ENCODE measurements around the gene BRICD5. TPM values are rescaled to one million over a fixed set of nuclear protein-coding genes. Genes with fewer than 3 reads are reported as not detected.

Gene BRICD5
- total and polyA plus RNA-seq, 10 donors: 3.5 to 40.2 (median 10.5) TPM

GRCh38 chr16:2206780-2207433 is 3.8 kb downstream of the BRICD5 start:
- Histone ChIP-seq H3K27ac (peak overlapping the region in 2 of 8 donors; percentile 97 to 99), H3K4me3 (peak overlapping the region in 1 of 8 donors; percentile 82), H3K4me1 (peaks cover 12 to 54% (median 34%) of the 10 kb centered on the region in 6 donors), H3K27me3 (replicated peaks in 1 of 7) (no peaks in the 10 kb centered on the region), H3K9me3 (no peaks in the 10 kb centered on the region), H3K36me3 (peaks cover 0 to 46% (median 33%) of the 10 kb centered on the region in 6 donors)
- TF ChIP-seq POLR2A (IDR thresholded peaks at IDR 0.05) (no peak), POLR2AphosphoS5 (IDR thresholded peaks at IDR 0.05) (peak in 1 of 3 donors; percentile 43)
- WGBS, 5 donors: 84 to 94% (median 90%) methylated on average over 10 to 23 of the region's 23 CpGs
- no peak for DNase-seq
- intact Hi-C loops (cut with DNase I; ENCODE audit: low total_unique reads): no loop called here

GRCh38 chr16:2206420-2206779 is 4.3 kb downstream of the BRICD5 start:
- no peaks in the 10 kb centered on the region for H3K27me3 ChIP-seq (replicated peaks in 1 of 7)
- H3K9me3 ChIP-seq: no peaks in the 10 kb centered on the region
- intact Hi-C loops (cut with DNase I; ENCODE audit: low total_unique reads): no loop called here
- H3K4me3 ChIP-seq: peak overlapping the region in 6 of 8 donors; percentile 61 to 82 (median 68)
- peak overlapping the region in 5 of 8 donors; percentile 97 to 99 (median 98) for H3K27ac ChIP-seq
- DNase-seq: no peak
- WGBS, 5 donors: 74 to 87% (median 81%) methylated on average over 18 of the region's 18 CpGs
- peaks cover 0 to 43% (median 33%) of the 10 kb centered on the region in 6 donors for H3K36me3 ChIP-seq
- no peak for TF ChIP-seq POLR2A (IDR thresholded peaks at IDR 0.05)
- no peak for TF ChIP-seq POLR2AphosphoS5 (IDR thresholded peaks at IDR 0.05)
- TF ChIP-seq CTCF (IDR thresholded peaks at IDR 0.05 in 8 of 11, conservative IDR thresholded peaks at IDR 0.05 in 3 of 11): no peak
- peaks cover 12 to 49% (median 32%) of the 10 kb centered on the region in 6 donors for H3K4me1 ChIP-seq

- H3K36me3 ChIP-seq: peaks cover 0 to 43% (median 33%) of the 10 kb centered on the region in 6 donors
- peaks cover 12 to 49% (median 32%) of the 10 kb centered on the region in 6 donors for H3K4me1 ChIP-seq
- H3K4me3 ChIP-seq: peak overlapping the region; percentile 56 to 82 (median 64)
- peak; percentile 91 for DNase-seq
- TF ChIP-seq POLR2AphosphoS5 (IDR thresholded peaks at IDR 0.05) (no peak), POLR2A (IDR thresholded peaks at IDR 0.05) (no peak), CTCF (IDR thresholded peaks at IDR 0.05 in 8 of 11, conservative IDR thresholded peaks at IDR 0.05 in 3 of 11) (peak in 1 of 11 experiments; percentile 3)
- no peaks in the 10 kb centered on the region for H3K9me3 ChIP-seq
- H3K27me3 ChIP-seq (replicated peaks in 1 of 7): no peaks in the 10 kb centered on the region
- 14 to 23% (median 15%) methylated on average over 7 to 16 of the region's 16 CpGs for WGBS, 5 donors
- intact Hi-C loops (cut with DNase I; ENCODE audit: low total_unique reads): no loop called here
- H3K27ac ChIP-seq: peak overlapping the region; percentile 93 to 99 (median 98)
Observed at GRCh38 chr16:2205967-2206313, 4.7 kb downstream of the BRICD5 start.

- H3K27me3 ChIP-seq (replicated peaks in 1 of 7): no peaks in the 10 kb centered on the region
- peak; percentile 93 to 98 (median 95) for TF ChIP-seq POLR2AphosphoS5 (IDR thresholded peaks at IDR 0.05)
- TF ChIP-seq POLR2A (IDR thresholded peaks at IDR 0.05): peak; percentile 61 to 73 (median 62)
- TF ChIP-seq CTCF (IDR thresholded peaks at IDR 0.05 in 8 of 11, conservative IDR thresholded peaks at IDR 0.05 in 3 of 11): peak in 5 of 11 experiments; percentile 8 to 56 (median 45)
- intact Hi-C loops (cut with DNase I; ENCODE audit: low total_unique reads): no loop called here
- peaks cover 0 to 39% (median 33%) of the 10 kb centered on the region in 6 donors for H3K36me3 ChIP-seq
- DNase-seq: peak; percentile 97
- H3K27ac ChIP-seq: peak within 1 kb of the TSS; percentile 93 to 99 (median 98)
- peak within 1 kb of the TSS; percentile 56 to 82 (median 64) for H3K4me3 ChIP-seq
- H3K4me1 ChIP-seq: peaks cover 12 to 44% (median 32%) of the 10 kb centered on the region in 6 donors
- WGBS, 5 donors: 0% methylated on average over 21 to 93 of the region's 93 CpGs
- H3K9me3 ChIP-seq: no peaks in the 10 kb centered on the region
Observed at GRCh38 chr16:2205104-2205966, 5.3 kb downstream of the BRICD5 start, which contains the start of gene MLST8. MLST8 (plus strand) TSS chr16:2205454; CDS start chr16:2206086, 632 bp downstream.
